Prostate gland (tissue), 2 donors: Measurements from ENCODE around the gene BDH1.

Experiments
- CTCF ChIP-seq, 4 experiments: fragments of 200-600 bp in 2 of 4; fragments of 450-650 bp in 2 of 4; sonication (generic) in 2 of 4; IDR thresholded peaks; 1 replicate in 3 of 4; 2 replicates in 1 of 4; pipeline ENCODE4 v1.5.1; 2016 to 2019; ENCODE audit warnings: antibody characterized with exemption in 4 of 4, mild to moderate bottlenecking in 2 of 4, moderate library complexity in 2 of 4
- POLR2AphosphoS5 ChIP-seq: sonication (generic); formaldehyde crosslinking; IDR thresholded peaks from one replicate; pipeline ENCODE4 v1.6.1; 2017; ENCODE audit warnings: antibody characterized with exemption

GRCh38 chr3:197503652-197504051 is 52.1 kb downstream of the BDH1 start:
- no peak for TF ChIP-seq CTCF (IDR thresholded peaks at IDR 0.05)
- no peak for TF ChIP-seq POLR2AphosphoS5
